ENCODE results near the gene STOML2. TPM values are rescaled to one million over a fixed set of nuclear protein-coding genes. Genes with fewer than 3 reads are reported as not detected.

The STOML2 gene
- total and polyA plus RNA-seq, 9 of the 15 experiments (the other 6 are each of a cell fraction or from before 2014, with no cell fraction given) = 110 to 220 (median 174) TPM

GRCh38 chr9:35103660-35104191 is 795 bp upstream of the STOML2 start:
- H3K9me1 ChIP-seq (ENCODE audit: control insufficient read depth, insufficient read depth, low read length) = no peaks in the 10 kb centered on the region
- peak overlapping the region; percentile 75 to 93; a peak in 2 of 4 replicates for H3K9ac ChIP-seq (ENCODE audit: insufficient read depth in 1 of 2, low read depth in 2 of 2, low read length in 2 of 2)
- DNase-seq (ENCODE audit: extremely low read depth in 1 of 4, low spot score in 3 of 4) = no peak
- H3K27me3 ChIP-seq (ENCODE audit: control insufficient read depth in 2 of 2, insufficient read depth in 2 of 2, low read length in 2 of 2) = no peaks in the 10 kb centered on the region
- ChIA-PET CTCF (ENCODE audit: low intra/inter-chr PET ratio) (no interaction called here), POLR2A (interaction anchor here (0.6 to 1.7 kb wide), 6 partner anchors 13 to 416 kb away, joined by 3 to 6 read pairs (median 4); partner anchors contain the start of gene FANCG)
- peaks cover 24% of the 10 kb centered on the region for H3K79me2 ChIP-seq (ENCODE audit: control insufficient read depth, insufficient read depth, low read length)
- in situ Hi-C loops (cut with MboI) = no loop called here
- ATAC-seq = no peak
- peaks cover 57% of the 10 kb centered on the region; the same call in 2 of the 3 replicates for H3K36me3 ChIP-seq (ENCODE audit: control insufficient read depth, insufficient read depth, low read length)
- 42% methylated on average over 5 of the region's 5 CpGs for WGBS (ENCODE audit: insufficient coverage, low coverage, missing lambda C conversion rate)
- intact Hi-C loops (cut with micrococcal nuclease) = no loop called here
- H3K4me3 ChIP-seq = peak overlapping the region; percentile 77; the same call in 1 of the 2 replicates
- H2AFZ ChIP-seq (ENCODE audit: low read depth, low read length) = peak overlapping the region; percentile 96; the same call in 1 of the 2 replicates
- FAIRE-seq = no peak
- BruUV-seq (replicated peaks) = no TSS peak
- no peaks in the 10 kb centered on the region for H3K9me3 ChIP-seq (replicated peaks; ENCODE audit: control insufficient read depth, insufficient read depth, low read depth, low read length)
- H4K20me1 ChIP-seq (replicated peaks; ENCODE audit: control insufficient read depth, insufficient read depth, low read length) = no peaks in the 10 kb centered on the region
- H3K4me2 ChIP-seq (ENCODE audit: insufficient read depth, low read length) = peak overlapping the region; percentile 96
- peak overlapping the region; percentile 89 for H3K27ac ChIP-seq (ENCODE audit: extremely low read depth, low read depth, low read length)
- peaks cover 20 to 27% of the 10 kb centered on the region in 2 experiments; a peak in 4 of 5 replicates for H3K4me1 ChIP-seq (replicated peaks in 1 of 2; ENCODE audit: control insufficient read depth in 2 of 2, insufficient read depth in 2 of 2, low read length in 2 of 2)
- TF ChIP-seq ZNF274 (IDR thresholded peaks at IDR 0.05; ENCODE audit: borderline replicate concordance, low read depth, low read length) (no peak), BACH1 (tag; IDR thresholded peaks at IDR 0.05) (no peak), HDAC3 (IDR thresholded peaks at IDR 0.05; ENCODE audit: borderline replicate concordance, partially characterized antibody) (no peak), KLF6 (CRISPR knock-in tag; IDR thresholded peaks at IDR 0.05; ENCODE audit: borderline replicate concordance) (no peak), GTF2B (IDR thresholded peaks at IDR 0.05; ENCODE audit: extremely low read depth, insufficient read length) (no peak), REST (IDR thresholded peaks at IDR 0.05; ENCODE audit: borderline replicate concordance) (no peak), REST (CRISPR knock-in tag; IDR thresholded peaks at IDR 0.05; ENCODE audit: low read depth) (no peak), CEBPZ (IDR thresholded peaks at IDR 0.05; ENCODE audit: borderline replicate concordance, low read depth, low read length) (no peak), FOXJ3 (CRISPR knock-in tag; IDR thresholded peaks at IDR 0.05) (no peak), ZNF184 (CRISPR knock-in tag; IDR thresholded peaks at IDR 0.05) (no peak)
